Measurements from ENCODE around the gene AIFM2.
"Not testable (repeated sequence)": the region's sequence is repeated elsewhere in the genome, so short reads cannot be mapped to it uniquely, and the experiment has no call there.

Gene AIFM2

DNA sequence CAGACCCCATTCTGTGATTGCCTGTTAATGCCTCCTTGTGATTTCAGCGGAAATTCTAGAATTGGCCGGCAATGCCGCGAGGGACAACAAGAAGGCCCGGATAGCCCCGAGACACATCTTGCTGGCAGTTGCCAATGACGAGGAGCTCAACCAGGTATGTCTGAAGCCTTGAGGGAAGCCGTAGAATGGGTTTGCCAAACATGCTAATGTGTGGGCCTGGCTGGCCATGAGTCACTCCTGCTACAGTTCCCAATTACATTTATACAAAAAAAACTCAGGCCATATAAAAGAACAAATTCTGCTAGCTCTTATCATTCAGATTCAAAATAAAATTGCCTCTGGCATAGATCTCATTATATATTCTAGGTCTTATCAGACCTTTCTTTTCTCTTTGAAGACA, 42.6 kb downstream of the AIFM2 start:
- no peak for DNase-seq

DNA sequence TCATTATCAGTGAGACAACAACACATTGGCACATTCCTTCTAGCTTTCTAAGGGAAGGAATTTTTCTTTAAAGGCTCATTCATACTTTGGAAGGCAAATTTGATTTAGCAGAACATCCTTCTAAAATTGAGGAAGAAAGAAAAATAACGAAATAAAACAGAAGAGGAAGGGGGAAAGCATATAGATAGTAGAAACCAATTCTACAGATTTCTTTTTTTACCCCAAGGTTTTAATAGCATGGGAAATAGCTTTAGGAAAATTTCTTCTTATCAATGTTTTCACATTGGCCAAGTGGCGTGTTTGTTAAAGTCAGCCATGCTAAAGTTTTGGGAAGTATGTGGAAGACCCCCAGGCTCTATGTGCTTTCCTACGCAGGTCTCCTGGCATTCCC, 44.3 kb downstream of the AIFM2 start:
- no peak for DNase-seq

DNA sequence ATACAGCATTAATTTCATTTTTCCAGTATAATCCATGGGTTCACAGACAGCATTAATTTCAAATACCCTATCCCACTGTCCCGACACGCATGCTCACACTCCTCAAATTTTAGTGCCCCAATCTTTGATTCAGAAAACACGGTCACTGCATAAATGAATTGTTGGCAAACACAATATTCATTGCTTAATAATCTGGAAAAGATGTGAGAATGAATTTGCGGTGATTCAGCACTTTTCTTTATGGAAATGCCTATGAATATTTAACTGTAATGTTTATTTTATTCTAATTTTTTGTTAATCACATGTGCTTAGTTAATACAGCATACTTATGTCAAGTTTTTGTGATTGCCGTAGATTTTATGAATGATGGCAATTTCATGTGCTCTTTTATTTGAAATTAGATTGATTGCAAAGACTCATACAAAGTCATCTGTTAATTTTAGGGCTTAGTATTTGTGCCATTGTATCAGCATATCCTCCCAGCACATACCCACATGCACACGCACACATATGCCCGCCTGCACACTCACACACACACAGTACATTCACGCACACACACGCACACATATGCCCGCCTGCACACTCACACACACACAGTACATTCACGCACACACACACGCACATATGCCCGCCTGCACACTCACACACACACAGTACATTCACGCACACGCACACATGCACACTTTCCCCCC, 44.9 kb downstream of the AIFM2 start:
- no peak for DNase-seq

DNA sequence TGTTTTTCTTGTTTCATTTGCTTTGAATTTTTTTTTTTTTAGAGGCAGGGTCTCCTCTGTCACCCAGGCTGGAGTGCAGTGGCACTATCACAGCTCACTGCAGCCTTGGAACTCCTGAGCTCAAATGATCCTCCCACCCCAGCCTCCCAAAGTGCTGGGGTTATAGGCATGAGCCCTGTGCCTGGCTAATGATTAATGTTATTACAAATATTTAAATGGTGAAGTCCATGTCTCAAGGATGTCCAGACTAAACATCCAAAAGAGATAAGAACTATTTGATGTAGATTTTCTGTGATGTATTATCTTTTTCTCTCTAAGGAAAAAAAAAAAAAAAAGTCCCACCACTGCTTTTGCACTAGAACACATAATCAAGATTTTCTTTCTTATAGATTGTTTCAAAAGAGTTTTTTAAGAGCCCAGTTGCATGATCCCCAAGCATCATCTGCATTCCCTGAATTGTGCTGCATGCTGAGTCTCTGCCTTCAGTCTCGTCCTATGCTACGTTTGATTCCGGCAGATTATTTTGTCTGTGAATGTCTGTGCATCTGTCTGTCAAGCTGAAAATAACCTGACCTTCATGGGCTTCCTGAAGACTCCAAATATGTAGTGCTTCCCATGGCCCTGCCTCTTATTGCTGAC, 46.5 kb downstream of the AIFM2 start:
- no peak for DNase-seq

DNA sequence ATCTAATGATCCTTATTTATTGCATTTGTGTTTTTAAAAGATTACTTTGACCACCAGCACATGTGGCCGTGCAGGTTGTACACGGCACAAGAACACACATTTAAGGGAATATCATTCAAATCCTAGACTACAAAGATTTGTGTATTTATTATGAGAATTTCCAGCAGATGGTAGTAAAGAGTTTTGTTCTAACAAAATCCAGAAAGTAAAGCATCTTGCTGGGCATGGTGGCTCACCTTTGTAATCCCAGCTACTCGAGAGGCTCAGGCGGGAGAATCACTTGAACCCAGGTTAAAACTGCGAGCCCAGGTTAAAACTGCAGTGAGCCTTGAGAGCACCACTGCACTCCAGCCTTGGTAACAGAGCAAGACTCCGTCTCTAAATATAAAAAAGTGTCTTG, 48.4 kb downstream of the AIFM2 start:
- no peak for DNase-seq

DNA sequence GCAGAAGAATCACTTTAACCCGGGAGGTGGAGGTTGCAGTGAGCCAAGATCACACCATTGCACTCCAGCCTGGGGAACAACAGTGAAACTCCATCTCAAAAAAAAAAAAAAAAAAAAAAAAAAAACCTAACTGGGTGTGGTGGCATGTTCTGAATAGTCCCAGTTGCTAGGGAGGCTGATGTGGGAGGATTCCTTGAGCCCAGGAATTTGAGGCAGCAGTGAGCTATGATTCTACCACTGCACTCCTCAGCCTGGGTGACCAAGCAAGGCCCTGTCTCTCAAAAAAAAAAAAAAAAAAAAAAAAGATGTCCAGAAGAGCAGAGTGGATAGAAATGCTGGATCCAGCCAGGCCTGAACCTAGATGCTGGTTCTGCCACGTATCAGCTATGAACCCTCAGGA, 51.8 kb downstream of the AIFM2 start:
- not testable (repeated sequence) for DNase-seq

DNA sequence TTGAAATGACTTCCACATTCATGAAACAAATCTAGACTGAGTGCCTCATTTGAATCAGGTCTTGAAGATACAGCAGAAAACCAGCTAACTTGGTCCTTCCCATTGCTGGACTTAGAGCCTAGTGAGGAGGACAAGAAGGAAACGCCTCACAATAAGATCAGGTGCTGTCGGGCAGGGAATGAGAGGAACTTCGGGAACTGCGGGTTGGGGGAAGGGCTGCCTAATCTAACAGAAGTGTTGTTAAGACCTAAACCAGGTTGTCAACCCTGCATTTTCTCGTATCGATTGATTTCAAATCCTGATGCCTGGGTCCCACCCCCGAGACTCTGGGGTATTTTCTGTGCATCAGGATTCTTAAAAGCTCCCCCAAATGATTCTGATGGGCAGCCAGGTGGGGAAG, 53.7 kb downstream of the AIFM2 start:
- DNase-seq = no peak

DNA sequence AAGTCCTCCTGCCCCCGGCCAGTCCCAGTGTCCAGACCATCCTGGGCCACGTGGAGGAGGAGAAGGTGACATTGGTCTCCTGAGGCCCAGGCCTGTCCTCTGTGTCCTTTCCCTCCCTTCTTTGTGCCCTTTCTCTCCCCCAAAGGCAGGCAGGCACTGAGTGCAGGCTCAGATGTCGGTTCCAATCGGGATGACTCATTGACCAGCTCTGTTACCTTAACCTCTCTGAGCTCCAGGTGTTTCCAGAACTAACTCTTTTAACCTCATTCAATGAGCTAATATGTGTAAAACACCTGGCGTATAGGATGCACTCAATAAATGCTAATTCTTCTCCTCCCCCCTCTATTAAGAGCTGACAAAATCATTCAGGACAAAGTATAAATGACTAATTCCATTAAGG, 54.3 kb downstream of the AIFM2 start:
- DNase-seq = no peak

DNA sequence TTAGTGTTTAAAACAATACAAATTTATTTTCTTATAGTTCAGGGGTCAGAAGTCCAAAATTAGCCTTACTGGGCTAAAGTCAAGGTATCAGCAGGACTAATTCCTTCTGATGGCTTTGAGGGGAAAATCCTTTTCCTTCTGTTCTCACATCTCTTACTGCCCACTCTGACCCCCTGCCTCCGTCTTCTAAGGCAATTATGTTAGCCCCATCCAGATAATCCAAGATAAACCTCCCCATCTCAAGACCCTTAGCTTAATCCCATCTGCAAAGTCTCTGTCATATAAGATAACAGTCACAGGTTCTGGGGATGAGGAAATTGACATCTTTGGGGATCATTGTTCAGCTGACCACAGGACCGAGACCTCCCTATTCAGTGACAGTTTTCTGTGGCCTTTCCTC, 57.7 kb downstream of the AIFM2 start:
- no peak for DNase-seq

DNA sequence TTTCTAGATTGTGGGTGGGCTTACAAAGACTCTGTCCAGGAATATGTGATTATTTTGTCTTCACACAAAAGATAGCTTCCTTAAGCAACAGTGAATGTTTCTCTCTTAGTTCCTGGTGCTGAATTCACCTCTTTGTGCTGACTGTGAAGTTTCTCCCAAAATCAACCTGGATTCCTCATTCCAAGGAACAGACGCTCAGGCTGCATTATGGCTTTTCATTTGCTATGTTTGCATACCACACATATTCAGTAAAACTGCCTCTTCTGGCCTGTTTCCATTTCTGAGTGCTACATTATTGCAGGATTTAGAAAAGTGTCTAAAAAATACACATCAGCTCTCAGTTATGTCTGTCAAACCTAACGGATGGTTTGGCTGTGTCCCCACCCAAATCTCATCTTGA, 58.5 kb downstream of the AIFM2 start:
- no peak for DNase-seq

DNA sequence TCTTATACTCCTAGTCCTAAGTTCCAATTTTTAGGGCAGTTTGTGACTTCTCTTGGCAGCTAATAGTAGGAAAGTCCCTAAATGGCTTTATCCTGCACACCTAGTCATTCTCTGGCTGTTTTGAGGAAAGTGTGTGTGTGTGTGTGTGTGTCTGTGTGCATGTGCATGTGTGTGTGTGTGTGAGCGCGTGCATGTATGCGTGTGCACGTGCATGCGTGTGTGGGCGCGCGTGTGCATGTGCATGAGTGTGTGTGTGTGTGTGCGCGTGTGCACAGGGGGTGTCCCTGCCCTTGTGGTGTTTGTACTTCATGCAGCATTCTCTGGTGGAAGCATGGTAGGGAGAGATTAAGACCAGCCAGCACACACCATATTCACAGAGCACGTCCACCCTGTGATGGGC, 61.8 kb downstream of the AIFM2 start:
- no peak for DNase-seq

DNA sequence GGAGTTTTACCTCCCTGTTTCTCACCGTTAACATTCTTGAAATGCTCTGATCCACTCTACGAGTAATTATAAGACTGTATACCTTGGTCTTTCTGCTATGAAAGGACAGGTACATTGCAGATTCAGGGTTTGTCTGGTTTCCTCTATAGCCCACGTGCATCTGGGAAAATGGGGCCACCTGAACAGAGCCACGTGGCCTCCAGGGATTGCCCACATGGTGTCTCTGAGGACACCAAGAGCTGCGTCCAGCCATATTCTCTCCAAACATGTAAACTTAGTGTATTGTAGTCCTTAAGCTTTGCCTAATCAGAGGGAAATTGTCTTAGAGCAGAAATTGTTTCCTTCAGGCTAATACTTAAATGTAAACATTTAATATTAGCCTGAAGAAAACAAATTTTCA, 63.3 kb downstream of the AIFM2 start:
- no peak for DNase-seq

DNA sequence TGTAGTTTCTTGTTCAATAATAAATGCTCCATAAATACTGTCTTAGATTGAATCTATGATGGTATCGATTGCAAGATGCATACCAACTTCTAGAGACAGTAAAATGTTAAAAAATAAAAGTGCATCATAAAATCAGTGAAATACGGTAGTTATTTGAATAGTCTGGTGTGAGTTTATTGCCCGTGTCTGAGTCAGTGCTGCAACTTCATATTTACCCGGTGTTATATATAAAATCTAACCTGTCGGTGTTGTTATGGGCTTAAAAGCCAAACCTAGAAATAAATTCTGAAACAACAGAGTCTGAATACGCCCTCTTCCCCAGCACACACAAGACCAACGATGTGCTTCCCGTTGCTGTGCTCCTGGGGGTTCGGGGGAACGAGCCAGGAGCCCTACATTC, 63.7 kb downstream of the AIFM2 start:
- DNase-seq = no peak

DNA sequence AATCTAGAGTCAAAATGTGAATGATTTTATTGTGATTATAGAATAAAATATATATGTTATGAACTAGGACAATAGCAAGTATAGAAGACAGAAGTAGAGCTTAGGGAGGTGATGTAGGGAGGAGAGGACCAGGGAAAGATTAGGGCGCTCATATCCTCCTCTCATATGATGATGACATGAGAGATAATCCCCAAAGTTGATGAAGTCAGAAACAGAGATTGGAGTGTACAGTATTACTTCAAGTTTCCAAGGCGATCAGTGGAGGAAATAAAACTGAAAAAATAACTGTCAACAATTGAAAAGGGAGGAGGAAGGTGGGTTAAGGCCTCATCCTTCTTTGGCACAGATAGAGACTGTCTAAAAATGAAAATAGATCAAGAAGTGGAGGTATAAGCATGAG, 65.0 kb downstream of the AIFM2 start:
- no peak for DNase-seq

DNA sequence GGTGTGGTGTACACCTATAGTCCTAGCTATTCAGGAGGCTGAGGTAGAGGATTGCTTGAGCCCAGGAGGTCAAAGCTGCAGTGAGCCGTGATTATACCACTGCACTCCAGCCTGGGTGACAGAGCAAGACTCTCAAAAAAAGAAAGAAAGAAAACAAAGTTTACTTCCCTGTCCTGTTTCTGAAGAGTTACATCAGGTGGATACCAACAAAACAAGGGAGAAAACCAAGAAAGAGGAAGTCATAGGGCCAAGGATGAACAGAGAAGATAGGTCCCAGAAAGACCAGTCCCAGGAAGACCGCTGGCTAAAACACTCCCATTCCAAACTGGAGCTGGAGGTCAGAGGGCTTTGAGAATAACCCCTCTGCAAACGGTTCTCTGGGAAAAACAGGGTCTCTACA, 66.4 kb downstream of the AIFM2 start:
- DNase-seq = no peak

DNA sequence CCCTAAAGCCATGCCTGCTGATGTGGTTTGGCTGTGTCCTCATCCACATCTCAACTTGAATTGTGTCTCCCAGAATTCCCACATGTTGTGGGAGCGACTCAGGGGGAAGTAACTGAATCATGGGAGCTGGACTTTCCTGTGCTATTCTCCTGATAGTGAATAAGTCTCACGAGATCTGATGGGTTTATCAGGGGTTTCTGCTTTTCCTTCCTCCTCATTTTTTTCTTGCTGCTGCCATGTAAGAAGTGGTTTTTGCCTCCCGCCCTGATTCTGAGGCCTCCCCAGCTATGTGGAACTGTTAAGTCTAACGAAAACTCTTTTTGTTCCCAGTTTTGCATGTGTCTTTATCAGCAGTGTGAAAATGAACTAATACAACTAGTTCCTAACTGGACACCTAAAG, 68.1 kb downstream of the AIFM2 start:
- DNase-seq = no peak

DNA sequence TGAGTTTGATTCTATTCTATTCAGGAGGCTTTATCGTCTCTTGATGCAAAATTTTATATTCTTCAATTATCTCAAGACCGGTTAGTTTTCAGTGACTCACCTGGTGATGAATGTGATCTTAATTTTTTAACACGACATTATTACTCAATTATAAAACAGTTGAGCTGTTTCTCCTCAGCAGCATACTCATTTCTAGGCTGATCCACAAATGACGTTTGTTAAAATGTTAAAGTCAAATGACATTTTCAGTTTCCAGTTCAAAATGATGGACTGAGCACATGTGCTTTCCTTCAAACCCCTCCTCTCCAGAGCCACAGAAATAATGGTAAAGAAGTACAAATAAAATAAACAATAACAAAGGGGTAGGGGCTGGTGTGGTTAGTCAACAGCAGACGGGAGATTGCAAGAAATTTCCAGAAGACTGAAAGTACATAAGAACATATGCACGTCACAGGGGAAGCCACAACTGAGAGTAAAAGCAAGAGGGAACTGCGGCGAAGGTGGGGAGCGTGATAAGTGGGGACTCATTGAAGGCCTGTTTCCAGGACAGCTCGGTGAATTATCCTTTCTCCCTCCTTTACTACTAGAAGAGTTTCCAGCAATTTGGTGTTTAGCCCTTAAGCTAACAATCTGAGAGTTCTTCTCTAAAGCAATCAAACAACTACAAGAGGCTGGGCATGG, 69.1 kb downstream of the AIFM2 start:
- no peak for DNase-seq
